ENCODE results near the gene ZNF784.

ZNF784 gene

DNA sequence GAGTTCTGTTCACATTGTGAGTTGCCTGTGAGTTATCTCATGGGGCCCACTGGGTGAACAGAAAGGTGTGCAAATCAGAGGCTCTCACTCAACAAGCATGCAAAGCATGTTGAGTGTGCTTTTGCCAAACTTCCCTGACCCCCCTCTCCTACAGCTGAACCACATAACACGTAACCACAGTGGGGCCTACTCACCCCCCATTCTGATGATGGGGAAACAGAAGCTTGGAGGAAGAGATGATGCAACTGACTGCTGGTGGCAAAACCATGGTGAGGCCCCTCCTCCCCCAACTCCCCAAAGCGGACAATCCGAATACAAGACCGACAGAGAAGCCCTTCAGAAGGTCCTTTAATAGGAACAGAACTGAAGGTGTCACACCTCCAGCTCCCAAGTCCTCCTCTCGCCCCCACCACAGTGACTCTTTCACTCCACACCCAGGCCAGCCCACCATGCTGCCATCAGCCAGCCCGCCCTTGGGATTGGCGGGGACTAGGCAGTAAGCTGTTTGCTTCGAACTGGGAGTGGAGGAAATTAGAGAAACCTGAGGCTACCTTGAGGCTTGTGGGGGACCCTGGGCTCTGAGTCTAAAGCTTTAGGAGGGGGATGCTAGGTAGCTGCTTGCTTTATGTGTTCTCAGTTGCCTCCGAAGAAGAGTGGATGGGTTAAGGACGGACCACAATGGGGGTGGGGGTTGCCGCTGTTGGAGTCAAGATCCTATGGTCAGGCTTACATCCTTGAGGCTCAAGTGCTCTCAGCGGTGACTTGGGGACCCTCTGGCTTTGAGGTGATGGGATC is 3.8 kb downstream of the ZNF784 start:
- H2AFZ ChIP-seq (ENCODE audit: low read depth, low read length, severe bottlenecking) = no peak overlapping the region
- H3K9me3 ChIP-seq (ENCODE audit: insufficient read depth, low read length) = no peaks in the 10 kb centered on the region
- H3K4me3 ChIP-seq (ENCODE audit: insufficient read depth, low read length, poor library complexity, severe bottlenecking) = no peak overlapping the region
- no peak overlapping the region for H3K9ac ChIP-seq (ENCODE audit: low read length)
- H3K79me2 ChIP-seq (ENCODE audit: insufficient read depth, low read length) = no peaks in the 10 kb centered on the region
- no peaks in the 10 kb centered on the region for H3K27me3 ChIP-seq (ENCODE audit: low read length)
- H3K4me2 ChIP-seq (ENCODE audit: low read depth, low read length, poor library complexity, severe bottlenecking) = no peak overlapping the region
- H4K20me1 ChIP-seq (ENCODE audit: low read depth, low read length) = no peaks in the 10 kb centered on the region
- no peak overlapping the region for H3K27ac ChIP-seq (ENCODE audit: low read depth, low read length)
- no peaks in the 10 kb centered on the region for H3K36me3 ChIP-seq (ENCODE audit: low read length)
- TF ChIP-seq CTCF (IDR thresholded peaks at IDR 0.05; ENCODE audit: insufficient read depth, low read length, poor library complexity, severe bottlenecking) = no peak
- TF ChIP-seq EZH2phosphoT487 (conservative IDR thresholded peaks at IDR 0.05; ENCODE audit: low read length) = no peak
- H3K9me2 ChIP-seq (replicated peaks; ENCODE audit: insufficient read depth, low read length) = no peaks in the 10 kb centered on the region
- peaks cover 20% of the 10 kb centered on the region for H3F3A ChIP-seq (ENCODE audit: insufficient read depth)

GRCh38 chr19:55619286-55619685 is 5.1 kb downstream of the ZNF784 start:
- no peak overlapping the region for H3K4me3 ChIP-seq (ENCODE audit: insufficient read depth, low read length, poor library complexity, severe bottlenecking)
- H3K27me3 ChIP-seq (ENCODE audit: low read length) = no peaks in the 10 kb centered on the region
- no peak overlapping the region for H3K27ac ChIP-seq (ENCODE audit: low read depth, low read length)
- peaks cover 18% of the 10 kb centered on the region for H3F3A ChIP-seq (ENCODE audit: insufficient read depth)
- no peak for TF ChIP-seq EZH2phosphoT487 (conservative IDR thresholded peaks at IDR 0.05; ENCODE audit: low read length)
- no peak for TF ChIP-seq CTCF (IDR thresholded peaks at IDR 0.05; ENCODE audit: insufficient read depth, low read length, poor library complexity, severe bottlenecking)
- H3K9me2 ChIP-seq (replicated peaks; ENCODE audit: insufficient read depth, low read length) = no peaks in the 10 kb centered on the region
- no peaks in the 10 kb centered on the region for H4K20me1 ChIP-seq (ENCODE audit: low read depth, low read length)
- no peaks in the 10 kb centered on the region for H3K9me3 ChIP-seq (ENCODE audit: insufficient read depth, low read length)
- no peaks in the 10 kb centered on the region for H3K79me2 ChIP-seq (ENCODE audit: insufficient read depth, low read length)
- no peak overlapping the region for H2AFZ ChIP-seq (ENCODE audit: low read depth, low read length, severe bottlenecking)
- no peaks in the 10 kb centered on the region for H3K36me3 ChIP-seq (ENCODE audit: low read length)
- H3K9ac ChIP-seq (ENCODE audit: low read length) = no peak overlapping the region
- no peak overlapping the region for H3K4me2 ChIP-seq (ENCODE audit: low read depth, low read length, poor library complexity, severe bottlenecking)

DNA sequence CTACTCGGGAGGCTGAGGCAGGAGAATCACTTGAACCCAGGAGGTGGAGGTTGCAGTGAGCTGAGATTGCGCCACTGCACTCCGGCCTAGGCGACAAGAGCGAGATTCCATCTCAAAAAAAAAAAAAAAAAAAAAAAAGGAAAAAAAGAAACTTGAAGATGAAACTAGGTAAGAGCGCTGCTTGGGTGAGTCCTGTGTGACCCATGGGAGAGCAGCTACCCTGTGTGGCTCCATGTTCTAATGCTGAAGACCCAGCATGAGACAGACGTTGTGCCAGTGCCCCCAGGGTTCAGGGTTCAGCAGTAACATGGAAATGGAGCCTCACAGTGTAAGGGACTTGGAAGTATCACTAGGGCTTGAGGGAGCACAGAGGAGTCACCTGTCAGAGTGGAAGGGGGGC is 5.9 kb downstream of the ZNF784 start:
- no peaks in the 10 kb centered on the region for H3K36me3 ChIP-seq (ENCODE audit: low read length)
- no peaks in the 10 kb centered on the region for H3K27me3 ChIP-seq (ENCODE audit: low read length)
- peaks cover 12% of the 10 kb centered on the region for H3F3A ChIP-seq (ENCODE audit: insufficient read depth)
- no peak overlapping the region for H3K4me2 ChIP-seq (ENCODE audit: low read depth, low read length, poor library complexity, severe bottlenecking)
- H3K4me3 ChIP-seq (ENCODE audit: insufficient read depth, low read length, poor library complexity, severe bottlenecking) = no peak overlapping the region
- H3K9me2 ChIP-seq (replicated peaks; ENCODE audit: insufficient read depth, low read length) = no peaks in the 10 kb centered on the region
- no peak overlapping the region for H3K27ac ChIP-seq (ENCODE audit: low read depth, low read length)
- H3K9me3 ChIP-seq (ENCODE audit: insufficient read depth, low read length) = no peaks in the 10 kb centered on the region
- H2AFZ ChIP-seq (ENCODE audit: low read depth, low read length, severe bottlenecking) = no peak overlapping the region
- H3K79me2 ChIP-seq (ENCODE audit: insufficient read depth, low read length) = no peaks in the 10 kb centered on the region
- TF ChIP-seq EZH2phosphoT487 (conservative IDR thresholded peaks at IDR 0.05; ENCODE audit: low read length) = no peak
- no peak for TF ChIP-seq CTCF (IDR thresholded peaks at IDR 0.05; ENCODE audit: insufficient read depth, low read length, poor library complexity, severe bottlenecking)
- H4K20me1 ChIP-seq (ENCODE audit: low read depth, low read length) = no peaks in the 10 kb centered on the region
- H3K9ac ChIP-seq (ENCODE audit: low read length) = no peak overlapping the region

All from SU-DHL-6 (cell line).